PC-3 (cell line): ENCODE measurements around the gene AFTPH.

Experiments
- EZH2 ChIP-seq: fragments of 300-600 bp; sonication (generic); IDR thresholded peaks from one replicate; pipeline ENCODE4 v1.6.1; 2017; ENCODE audit warnings: antibody characterized with exemption, mild to moderate bottlenecking, low read length; ENCODE audit not compliant: unreplicated experiment
- TF ChIP-seq, protein P1 (sequence below): fragments of 300-600 bp; sonication (generic); conservative IDR thresholded peaks from 2 replicates; pipeline ENCODE4 v1.5.1; 2017; ENCODE audit warnings: antibody characterized with exemption, low read depth, mild to moderate bottlenecking, low read length

DNA sequence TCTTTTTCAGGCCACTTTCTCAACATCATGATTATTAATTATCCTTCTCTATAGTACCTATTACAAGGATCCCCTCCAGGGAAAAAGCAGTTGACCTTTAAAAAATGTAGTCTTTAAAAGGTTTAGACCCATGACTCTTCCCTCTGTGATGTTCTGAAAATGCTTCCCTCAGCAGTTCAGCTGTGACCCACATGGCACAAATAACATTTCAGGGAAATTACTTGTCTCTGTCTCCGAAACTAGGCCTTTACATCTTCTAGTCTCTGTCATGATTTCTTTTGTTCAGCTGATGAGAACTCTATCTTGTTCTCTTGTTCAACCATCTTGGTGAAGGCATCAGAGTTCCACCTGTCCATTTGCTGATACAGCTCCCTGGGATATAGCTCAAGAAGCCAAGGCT lies 41.9 kb upstream of the AFTPH start:
- TF ChIP-seq, protein P1, sequence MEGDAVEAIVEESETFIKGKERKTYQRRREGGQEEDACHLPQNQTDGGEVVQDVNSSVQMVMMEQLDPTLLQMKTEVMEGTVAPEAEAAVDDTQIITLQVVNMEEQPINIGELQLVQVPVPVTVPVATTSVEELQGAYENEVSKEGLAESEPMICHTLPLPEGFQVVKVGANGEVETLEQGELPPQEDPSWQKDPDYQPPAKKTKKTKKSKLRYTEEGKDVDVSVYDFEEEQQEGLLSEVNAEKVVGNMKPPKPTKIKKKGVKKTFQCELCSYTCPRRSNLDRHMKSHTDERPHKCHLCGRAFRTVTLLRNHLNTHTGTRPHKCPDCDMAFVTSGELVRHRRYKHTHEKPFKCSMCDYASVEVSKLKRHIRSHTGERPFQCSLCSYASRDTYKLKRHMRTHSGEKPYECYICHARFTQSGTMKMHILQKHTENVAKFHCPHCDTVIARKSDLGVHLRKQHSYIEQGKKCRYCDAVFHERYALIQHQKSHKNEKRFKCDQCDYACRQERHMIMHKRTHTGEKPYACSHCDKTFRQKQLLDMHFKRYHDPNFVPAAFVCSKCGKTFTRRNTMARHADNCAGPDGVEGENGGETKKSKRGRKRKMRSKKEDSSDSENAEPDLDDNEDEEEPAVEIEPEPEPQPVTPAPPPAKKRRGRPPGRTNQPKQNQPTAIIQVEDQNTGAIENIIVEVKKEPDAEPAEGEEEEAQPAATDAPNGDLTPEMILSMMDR: no peak
- TF ChIP-seq EZH2: no peak
